Measurements from ENCODE around the gene GALNT18.

DNA sequence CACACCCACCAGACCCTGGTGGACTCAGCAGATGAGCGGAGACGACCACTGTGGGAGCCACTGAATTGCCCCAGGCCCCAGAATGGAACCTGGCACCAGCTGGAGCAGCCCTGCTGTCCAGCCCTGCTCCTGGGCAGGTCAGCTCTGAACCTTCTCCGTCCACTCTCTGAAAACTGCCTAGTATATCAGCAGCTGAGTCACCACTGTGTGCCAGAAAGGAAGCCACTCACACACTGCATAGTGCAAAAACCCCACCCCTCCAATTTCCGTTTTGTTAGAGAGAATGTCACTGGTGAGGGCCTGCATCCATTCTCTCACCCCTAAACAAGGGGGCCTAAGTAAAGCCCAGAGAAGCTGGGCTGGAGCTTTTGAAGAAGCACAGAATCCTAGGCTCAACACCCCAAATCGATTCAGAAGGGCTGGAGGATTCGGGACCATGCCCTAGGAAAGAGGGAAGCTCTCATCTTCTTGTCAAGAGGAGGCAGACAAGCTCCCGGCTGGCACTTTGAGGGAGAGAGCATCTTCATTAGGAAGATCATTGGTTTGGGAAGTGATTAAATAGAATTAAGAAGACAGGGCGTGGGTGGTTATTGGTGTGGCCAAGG, 44.5 kb downstream of the GALNT18 start:
- TF ChIP-seq, protein P1, sequence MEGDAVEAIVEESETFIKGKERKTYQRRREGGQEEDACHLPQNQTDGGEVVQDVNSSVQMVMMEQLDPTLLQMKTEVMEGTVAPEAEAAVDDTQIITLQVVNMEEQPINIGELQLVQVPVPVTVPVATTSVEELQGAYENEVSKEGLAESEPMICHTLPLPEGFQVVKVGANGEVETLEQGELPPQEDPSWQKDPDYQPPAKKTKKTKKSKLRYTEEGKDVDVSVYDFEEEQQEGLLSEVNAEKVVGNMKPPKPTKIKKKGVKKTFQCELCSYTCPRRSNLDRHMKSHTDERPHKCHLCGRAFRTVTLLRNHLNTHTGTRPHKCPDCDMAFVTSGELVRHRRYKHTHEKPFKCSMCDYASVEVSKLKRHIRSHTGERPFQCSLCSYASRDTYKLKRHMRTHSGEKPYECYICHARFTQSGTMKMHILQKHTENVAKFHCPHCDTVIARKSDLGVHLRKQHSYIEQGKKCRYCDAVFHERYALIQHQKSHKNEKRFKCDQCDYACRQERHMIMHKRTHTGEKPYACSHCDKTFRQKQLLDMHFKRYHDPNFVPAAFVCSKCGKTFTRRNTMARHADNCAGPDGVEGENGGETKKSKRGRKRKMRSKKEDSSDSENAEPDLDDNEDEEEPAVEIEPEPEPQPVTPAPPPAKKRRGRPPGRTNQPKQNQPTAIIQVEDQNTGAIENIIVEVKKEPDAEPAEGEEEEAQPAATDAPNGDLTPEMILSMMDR (conservative IDR thresholded peaks at IDR 0.05; ENCODE audit: low read length): no peak
- TF ChIP-seq EZH2phosphoT487 (IDR thresholded peaks at IDR 0.05; ENCODE audit: borderline replicate concordance, low read depth, low read length): no peak

All from OCI-LY7 (cell line).